HG02798 (cell line): Measurements from ENCODE around the gene HS6ST3.
"Not testable (repeated sequence)": the region's sequence is repeated elsewhere in the genome, so short reads cannot be mapped to it uniquely, and the experiment has no call there.

Experiments used
- ATAC-seq: cut with Tn5 transposase; IDR thresholded peaks from one replicate; pipeline ENCODE4 v1.9.1; 2021; ENCODE audit warnings: mild to moderate bottlenecking; ENCODE audit not compliant: unreplicated experiment, poor library complexity

HS6ST3 gene

GRCh38 chr13:96089749-96090239 lies at the start of gene HS6ST3:
HS6ST3 (plus strand) TSS chr13:96090107.
- peak; percentile 49 for ATAC-seq

- ATAC-seq, result no peak
Measured at GRCh38 chr13:96041326-96042110, 48.4 kb upstream of the HS6ST3 start.

GRCh38 chr13:96044238-96044637 lies 45.7 kb upstream of the HS6ST3 start:
- ATAC-seq, result peak; percentile 61

DNA sequence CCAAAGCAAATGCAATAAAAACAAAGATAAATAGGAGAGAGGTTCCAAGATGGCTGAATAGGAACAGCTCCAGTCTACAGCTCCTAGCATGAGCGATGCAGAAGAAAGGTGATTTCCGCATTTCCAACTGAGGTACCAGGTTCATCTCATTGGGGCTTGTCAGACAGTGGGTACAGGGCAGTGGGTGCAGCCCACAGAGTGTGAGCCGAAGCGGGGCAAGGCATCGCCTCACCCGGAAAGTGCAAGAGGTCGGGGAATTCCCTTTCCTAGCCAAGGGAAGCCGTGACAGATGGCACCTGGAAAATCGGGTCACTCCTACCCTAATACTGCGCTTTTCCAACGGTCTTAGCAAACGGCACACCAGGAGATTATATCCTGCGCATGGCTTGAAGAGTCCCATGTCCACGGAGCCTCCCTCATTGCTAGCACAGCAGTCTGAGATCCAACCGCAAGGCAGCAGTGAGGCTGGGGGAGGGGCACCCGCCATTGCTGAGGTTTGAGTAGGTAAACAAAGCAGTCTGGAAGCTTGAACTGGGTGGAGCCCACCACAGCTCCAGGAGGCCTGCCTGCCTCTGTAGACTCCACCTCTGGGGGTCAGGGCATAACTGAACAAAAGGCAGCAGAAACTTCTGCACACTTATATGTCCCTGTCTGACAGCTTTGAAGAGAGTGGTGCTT lies 43.3 kb upstream of the HS6ST3 start:
- ATAC-seq, result not testable (repeated sequence)

DNA sequence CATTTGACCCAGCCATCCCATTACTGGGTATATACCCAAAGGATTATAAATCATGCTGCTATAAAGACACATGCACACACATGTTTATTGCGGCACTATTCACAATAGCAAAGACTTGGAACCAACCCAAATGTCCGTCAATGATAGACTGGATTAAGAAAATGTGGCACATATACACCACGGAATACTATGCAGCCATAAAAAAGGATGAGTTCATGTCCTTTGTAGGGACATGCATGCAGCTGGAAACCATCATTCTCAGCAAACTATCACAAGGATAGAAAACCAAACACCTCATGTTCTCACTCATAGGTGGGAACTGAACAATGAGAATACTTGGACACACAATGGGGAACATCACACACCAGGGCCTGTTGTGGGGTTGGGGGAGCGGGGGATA lies 39.0 kb upstream of the HS6ST3 start:
- ATAC-seq, result not testable (repeated sequence)

DNA sequence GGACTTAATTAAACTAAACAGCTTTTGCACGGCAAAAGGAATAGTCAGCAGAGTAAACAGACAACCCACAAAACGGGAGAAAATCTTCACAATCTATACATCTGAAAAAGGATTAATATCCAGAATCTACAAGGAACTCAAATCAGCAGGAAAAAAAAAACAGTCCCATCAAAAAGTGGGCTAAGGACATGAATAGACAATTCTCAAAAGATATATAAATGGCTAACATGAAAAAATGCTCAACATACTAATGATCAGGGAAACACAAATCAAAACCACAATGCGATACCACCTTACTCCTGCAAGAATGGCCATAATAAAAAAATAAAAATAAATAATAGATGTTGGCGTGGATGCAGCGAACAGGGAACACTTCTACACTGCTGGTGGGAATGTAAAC lies 38.4 kb upstream of the HS6ST3 start:
- ATAC-seq, result not testable (repeated sequence)

GRCh38 chr13:96051946-96052345 lies 38.0 kb upstream of the HS6ST3 start:
- not testable (repeated sequence) for ATAC-seq

DNA sequence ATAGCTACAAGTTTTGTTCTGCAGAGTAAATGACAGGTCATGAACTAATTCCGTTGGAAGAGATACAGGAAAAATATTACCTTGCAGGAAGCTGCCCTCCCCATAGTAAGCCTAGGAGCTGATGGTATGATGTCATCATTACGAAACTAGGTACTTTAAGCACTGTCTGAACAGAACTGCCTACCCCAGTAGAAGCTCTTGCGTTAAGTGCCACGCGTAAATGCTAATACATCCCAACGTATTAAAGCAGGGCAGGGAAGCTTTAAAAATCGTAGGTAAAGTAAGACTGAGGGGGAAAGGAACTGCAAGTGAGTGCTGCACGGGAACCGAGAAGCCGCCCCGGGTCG lies 37.3 kb upstream of the HS6ST3 start:
- ATAC-seq, result peak; percentile 49

DNA sequence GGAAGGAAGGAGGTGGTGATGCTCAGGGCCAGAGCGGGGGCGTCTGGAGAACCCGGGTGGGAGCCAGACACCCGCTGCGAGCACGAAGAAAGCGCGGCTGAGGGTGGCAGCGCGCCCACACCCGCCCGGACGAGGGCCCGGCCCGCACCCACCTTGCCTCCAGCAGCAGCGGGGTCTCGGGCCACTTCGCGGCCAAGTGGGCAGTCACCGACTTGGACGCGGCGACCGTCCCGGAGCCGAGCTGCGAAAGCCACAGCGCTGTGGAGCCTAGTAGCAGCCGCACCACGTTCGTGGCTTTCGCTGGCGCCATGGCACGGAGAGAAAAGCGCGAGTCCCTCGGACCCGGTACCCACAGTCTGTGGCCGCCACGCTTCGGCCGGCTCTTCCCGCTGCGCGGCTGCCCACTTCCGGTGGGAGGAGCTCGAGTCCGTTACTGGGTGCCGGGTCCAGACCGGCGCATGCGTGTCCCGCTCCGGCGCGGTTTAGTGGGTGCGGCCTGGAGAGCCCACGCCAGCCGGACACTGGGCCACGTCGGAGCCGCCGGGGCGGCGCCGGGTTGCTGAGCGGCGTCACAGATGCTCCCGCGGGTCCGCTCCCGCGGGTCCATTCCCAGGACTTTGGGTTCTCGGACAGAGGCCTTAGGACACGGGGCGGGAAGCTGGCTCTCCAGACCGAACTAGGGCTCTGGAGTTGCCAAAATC lies 36.8 kb upstream of the HS6ST3 start, which contains the start of gene UGGT2:
Gene UGGT2, minus strand, starts transcription at position 399 of the 701 bp plus-strand sequence. Its CDS starts 89 bp downstream, at position 310.
- peak; percentile 97 for ATAC-seq

DNA sequence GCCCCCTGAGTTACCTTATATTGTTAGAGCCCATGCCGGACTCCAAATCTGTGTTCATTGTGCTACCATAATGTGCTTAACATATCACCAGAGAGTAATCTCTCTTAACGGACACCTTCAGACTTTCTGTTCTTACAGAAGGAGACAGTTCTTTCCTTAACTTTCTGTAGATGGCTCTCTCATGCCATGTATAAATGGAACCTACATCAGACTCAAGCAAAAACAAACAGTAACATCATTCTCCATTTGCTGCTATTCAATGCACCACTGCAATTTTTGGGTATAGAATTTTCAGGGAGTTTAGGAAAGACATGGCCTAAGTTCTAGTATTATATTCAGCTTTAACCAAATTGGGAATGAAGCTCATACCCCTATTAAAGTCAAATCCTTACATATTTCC lies 24.1 kb upstream of the HS6ST3 start:
- ATAC-seq, result no peak

GRCh38 chr13:96068729-96069128 lies 21.2 kb upstream of the HS6ST3 start:
- ATAC-seq, result no peak

- ATAC-seq, result no peak
Measured at GRCh38 chr13:96071504-96071903, 18.4 kb upstream of the HS6ST3 start.

DNA sequence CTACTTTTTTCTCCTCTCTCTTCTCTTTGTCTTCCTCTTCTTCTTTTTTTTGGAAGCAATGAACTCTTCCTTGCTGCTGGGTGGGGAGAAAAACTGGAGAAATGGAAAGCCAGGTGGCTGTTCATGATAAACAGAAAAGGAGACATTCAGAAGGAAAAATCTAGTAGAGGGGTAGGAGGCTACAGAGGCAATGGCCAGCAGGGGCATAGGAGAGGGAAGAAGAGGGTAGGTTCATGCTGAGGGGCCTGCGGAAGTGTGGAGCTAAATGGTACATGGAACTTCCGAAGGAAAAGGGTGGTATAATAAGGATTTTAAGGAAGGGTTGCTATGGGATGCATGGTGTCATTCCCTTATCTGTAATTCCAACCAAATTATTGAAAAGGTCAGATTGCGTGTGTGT lies 17.5 kb upstream of the HS6ST3 start:
- ATAC-seq, result no peak

GRCh38 chr13:96075953-96076543 lies 13.9 kb upstream of the HS6ST3 start:
- peak; percentile 64 for ATAC-seq

- no peak for ATAC-seq
Measured at GRCh38 chr13:96080676-96081075, 9.2 kb upstream of the HS6ST3 start.

- no peak for ATAC-seq
Measured at GRCh38 chr13:96081888-96082287, 8.0 kb upstream of the HS6ST3 start.

DNA sequence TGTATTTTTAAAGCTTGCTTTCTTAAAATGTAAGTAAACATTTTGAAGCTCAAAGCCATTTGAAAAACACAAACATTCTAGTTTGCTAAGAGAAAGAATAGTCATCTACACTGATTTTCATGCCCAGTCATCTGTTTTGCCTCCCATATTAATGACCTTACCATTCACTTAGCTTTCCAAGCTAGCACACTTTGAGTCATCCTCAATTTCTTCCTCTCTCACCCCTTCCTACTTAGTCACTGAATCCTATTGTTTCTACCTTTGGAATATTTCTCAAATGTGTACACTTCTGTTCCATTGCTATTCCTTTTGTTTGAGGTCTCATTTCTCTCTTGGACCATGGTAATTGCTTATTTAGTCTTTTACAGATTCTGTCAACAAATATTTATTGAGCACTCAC lies 7.3 kb upstream of the HS6ST3 start:
- no peak for ATAC-seq

GRCh38 chr13:96086736-96087135 lies 3.2 kb upstream of the HS6ST3 start:
- ATAC-seq, result no peak

- no peak for ATAC-seq
Measured at GRCh38 chr13:96089139-96089538, 768 bp upstream of the HS6ST3 start.

- ATAC-seq, result peak; percentile 51
Measured at GRCh38 chr13:96090240-96091101, 564 bp downstream of the HS6ST3 start.
